G401 (cell line): Measurements from ENCODE around the gene FAT1. TPM values are rescaled to one million over a fixed set of nuclear protein-coding genes. Genes with fewer than 3 reads are reported as not detected.

Experiments
- DNase-seq: peaks from one replicate; pipeline ENCODE4 v3.0.0-alpha.2; 2015; ENCODE audit warnings: low spot score
- in situ Hi-C: cut with HindIII; loops from 2 replicates; pipeline ENCODE4 v1.10.0; 2016; ENCODE audit warnings: low sequenced_read_pairs, mixed read lengths
- total RNA-seq: library from RNA; depleted of rRNA; stranded (reverse); fragments of >200 nt; shearing (Covaris generic); gene quantifications from 2 replicates; pipeline ENCODE4 v1.2.3, GENCODE V29; 2014

FAT1 gene
- total RNA-seq, 1 experiment from 2014 or later: 49.5 TPM

DNA sequence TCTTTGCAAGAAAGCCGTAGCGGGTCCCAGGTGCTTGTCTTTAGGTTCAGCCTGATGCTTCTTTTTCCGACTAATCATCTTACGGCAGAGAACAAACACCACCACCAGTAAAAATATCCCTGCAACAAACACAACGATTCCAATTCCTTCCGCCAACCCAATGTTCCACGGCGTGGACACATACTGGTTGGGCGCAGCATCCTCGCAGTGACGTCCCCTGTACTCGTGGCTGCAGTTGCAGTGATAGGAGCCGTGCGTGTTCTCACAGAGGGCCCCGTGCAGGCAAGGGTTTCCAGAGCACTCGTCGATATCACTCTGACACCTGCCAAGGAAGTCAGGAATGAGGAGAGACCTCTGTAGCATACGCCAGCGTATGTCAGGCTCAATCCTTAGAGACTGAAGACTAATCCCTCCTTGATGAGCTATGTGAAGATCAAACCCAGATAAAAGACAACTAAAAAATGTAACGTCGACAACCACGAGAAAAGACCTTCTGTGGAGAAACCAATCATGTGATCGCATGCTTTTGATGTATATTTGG is 126.7 kb downstream of the FAT1 start:
- no peak for DNase-seq
- in situ Hi-C loops: no loop called here

DNA sequence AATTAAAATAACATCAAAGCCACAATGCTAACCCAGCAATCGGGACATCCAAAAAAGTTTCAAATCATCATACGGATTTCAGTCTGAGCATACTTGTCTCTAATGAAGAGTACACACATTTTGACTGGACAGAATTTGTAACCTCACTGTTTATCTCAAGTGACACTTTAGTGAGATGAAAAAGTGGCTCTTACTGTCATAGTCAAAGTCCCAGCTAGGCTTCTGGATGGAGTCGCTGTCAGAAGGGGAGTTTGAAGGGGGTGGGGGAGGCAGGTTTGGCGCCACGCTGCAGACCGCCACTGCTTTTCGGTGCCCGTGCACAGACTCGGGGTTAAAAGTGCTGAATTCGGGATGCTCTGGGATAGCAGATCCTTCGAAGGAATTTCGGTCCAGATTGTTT is 127.3 kb downstream of the FAT1 start:
- in situ Hi-C loops: no loop called here
- no peak for DNase-seq

DNA sequence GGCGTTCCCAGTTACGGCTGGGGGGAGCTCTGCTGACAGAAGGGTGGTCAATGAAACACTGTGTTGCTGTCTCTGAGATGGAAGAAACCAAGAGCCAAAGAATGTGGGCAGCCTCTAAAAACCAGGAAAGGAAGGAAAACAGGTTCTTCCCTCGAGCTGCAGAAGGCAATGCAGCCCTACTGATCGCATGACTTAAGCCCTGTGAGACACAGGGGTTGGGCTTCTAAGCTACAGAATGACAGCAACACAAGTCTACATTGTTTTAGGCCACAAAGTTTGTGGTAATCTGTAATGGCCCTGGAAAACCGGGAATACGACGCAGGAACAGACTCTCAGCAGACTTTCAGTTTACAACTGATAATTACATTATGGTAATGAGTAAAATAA is 130.1 kb downstream of the FAT1 start:
- DNase-seq: no peak
- in situ Hi-C loops: no loop called here

- no peak for DNase-seq
- in situ Hi-C loops: no loop called here
These were observed 130.6 kb downstream of the FAT1 start for GRCh38 chr4:186592966-186593586.

DNA sequence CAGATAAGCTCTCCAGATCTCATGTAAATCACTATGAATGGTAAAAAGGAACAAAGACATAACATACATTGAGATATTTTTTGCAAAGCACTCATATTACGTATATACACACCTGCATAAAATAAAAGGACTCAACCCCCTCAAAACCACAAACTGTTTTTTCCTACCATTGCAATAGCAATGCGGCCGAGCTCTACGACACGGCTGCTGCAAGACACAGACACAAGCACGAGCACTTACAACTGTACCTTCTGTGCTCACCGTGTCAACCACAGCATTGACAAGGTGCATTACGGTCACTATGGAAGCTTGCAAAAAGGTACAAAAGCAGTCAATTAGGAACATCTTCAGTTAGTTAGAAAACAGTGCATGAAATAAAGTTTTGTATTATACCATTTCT is 131.2 kb downstream of the FAT1 start:
- DNase-seq: no peak
- in situ Hi-C loops: no loop called here

- in situ Hi-C loops: no loop called here
- DNase-seq: no peak
These were observed 132.0 kb downstream of the FAT1 start for GRCh38 chr4:186591651-186592050.

DNA sequence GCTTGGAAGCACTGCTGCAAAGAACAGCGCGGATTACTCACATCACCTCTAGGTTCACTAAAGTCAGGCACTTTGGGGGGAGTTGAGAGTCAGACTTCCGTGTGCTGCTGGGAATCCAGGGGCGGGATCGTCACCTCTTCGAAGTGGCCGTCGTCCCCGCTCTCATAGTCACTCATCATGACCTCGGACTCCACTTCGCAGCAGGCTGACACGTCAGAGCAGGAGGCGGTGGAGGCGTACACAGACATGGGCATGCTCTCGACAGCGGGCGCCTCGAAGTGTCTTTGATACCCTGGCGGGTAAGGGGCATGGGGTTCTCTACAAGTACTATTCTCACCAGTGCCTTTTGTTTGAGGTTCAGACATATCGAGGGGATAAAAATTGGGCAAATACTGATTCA is 135.2 kb downstream of the FAT1 start:
- no peak for DNase-seq
- in situ Hi-C loops: no loop called here

DNA sequence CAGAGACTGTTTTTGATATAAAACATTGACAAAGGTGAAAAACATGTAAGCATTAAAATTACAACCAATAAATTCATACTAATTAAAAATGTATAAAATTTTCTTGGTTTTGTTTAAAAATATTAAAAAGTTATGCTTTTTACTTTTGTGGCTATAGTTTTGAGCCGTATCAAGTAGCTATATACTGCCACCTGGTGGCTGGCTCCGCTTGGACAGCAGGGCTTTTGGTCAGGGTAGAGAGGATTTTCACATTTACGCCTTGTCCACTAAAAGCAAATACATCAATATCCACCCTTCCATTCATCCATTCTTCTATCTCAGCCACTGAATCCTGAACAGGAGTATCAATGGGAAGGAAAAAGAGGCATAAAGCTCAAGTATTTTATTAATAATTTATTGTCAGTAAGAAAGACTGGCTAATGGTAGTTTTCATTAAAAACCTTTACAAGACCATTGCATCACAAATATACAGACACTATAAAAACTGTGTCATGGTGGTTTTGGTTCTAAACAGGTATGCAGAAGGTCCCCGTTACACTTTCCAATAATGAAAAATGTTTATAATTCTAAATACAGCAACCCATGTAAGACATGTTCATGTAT is 136.1 kb downstream of the FAT1 start:
- peak; percentile 65 for DNase-seq
- in situ Hi-C loops: no loop called here

DNA sequence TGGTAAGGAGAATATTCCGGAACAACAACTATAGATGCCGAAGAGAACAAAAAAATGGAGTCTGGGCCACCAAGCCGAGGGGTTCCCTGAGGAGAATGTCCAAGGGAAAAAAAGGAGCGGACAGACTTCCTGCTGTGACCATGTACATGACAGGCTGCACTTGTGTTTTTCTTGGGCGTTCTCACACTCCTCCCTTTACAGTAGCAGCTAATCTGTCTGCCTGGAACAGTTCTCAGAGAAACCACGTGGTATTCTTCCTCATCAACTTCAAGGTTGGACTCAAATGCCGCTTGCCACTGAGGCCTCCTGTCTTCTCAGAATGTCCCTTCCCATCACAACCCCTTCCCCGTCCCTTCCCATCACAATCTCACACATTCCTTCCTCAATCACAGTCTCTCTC is 137.5 kb downstream of the FAT1 start:
- no peak for DNase-seq
- in situ Hi-C loops: no loop called here

- in situ Hi-C loops: no loop called here
- DNase-seq: no peak
These were observed 138.7 kb downstream of the FAT1 start for GRCh38 chr4:186584912-186585311.

GRCh38 chr4:186581421-186581820 is 142.2 kb downstream of the FAT1 start:
- in situ Hi-C loops: no loop called here
- no peak for DNase-seq

- in situ Hi-C loops: no loop called here
These were observed 143.0 kb downstream of the FAT1 start for GRCh38 chr4:186580669-186581068.

DNA sequence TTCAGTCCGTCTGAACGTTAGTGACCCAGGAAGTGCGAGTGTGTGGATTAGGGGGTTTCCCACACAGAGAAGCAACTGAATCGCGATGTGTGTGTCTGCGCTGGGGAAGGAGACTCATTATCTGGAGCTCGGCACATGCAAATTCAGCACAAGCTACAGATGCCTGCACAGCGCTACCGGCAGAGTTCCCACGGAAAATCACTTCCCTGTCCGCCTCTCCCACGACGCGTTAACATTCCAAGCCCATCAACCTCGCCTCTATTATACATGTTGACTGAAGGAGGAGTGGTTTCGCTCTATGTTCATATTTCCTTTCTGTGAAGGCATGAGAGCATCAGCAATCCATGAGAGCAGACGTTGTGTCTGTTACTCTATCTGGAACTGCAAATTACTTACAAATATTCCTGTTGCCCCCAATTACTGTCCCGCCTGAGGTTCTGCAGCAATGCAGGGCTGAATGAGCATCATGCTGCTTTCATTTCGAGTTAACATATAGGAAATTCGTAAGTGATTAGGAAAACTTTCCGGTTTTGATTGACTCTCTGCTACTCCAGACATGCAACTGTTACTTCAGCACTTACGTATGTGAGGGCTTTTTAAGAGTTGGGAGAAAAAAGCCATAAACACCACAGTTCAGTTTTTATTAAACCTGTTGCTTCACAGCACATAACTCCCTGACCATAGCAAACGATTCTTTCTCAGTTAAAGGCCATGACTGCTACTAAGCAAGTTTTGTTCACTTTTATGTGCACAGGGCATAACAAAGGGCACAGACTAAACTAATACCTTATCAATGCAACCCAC is 153.3 kb downstream of the FAT1 start:
- in situ Hi-C loops: no loop called here

More at GRCh38 chr4:186580669-186581068, 143.0 kb downstream of the FAT1 start:
- no peak for DNase-seq

GRCh38 chr4:186569533-186570192 is 154.0 kb downstream of the FAT1 start:
- DNase-seq: no peak
- in situ Hi-C loops: no loop called here

More for the DNA sequence above, 153.3 kb downstream of the FAT1 start:
- DNase-seq: no peak

DNA sequence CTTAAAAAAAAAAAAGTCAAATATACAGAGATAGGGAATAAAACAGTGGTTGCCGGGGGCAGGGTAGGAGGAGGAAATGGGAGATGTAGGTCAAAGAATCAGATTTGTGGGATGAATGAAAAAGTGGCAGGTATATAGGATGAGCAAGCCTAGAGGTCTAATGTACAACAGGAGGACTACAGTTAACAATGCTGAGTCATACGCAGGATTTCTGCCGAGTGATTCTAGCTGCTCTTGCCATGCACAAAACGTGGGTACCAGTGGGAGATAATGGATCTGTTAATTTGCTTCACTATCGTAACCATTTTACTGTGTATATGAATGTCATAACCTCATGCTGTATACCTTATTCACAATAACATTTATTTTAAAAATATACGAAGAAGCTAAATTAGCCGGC is 157.6 kb downstream of the FAT1 start:
- in situ Hi-C loops: no loop called here
- no peak for DNase-seq

DNA sequence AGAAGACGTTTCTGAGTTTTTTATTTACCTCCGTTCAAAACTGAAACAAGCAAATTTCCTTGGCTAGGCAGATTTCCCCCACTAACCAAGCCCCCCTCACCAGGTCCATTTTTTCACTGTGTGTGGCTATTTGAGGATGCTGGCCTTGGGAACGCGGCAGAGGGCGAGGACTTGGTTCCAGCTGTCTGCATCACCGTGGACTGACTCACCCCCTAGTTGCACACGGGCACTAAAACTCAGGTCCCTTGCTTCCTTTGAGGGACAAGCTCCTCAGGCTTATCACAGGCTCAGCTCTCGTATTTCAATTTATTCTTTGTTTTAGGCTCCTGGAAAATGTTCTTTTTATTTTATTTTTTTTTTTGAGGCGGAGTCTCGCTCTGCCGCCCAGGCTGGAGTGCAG is 159.9 kb downstream of the FAT1 start:
- DNase-seq: no peak
- in situ Hi-C loops: no loop called here

GRCh38 chr4:186561748-186562147 is 161.9 kb downstream of the FAT1 start:
- no peak for DNase-seq
- in situ Hi-C loops: no loop called here

GRCh38 chr4:186560647-186561046 is 163.0 kb downstream of the FAT1 start:
- in situ Hi-C loops: no loop called here
- no peak for DNase-seq

GRCh38 chr4:186557486-186557885 is 166.2 kb downstream of the FAT1 start:
- no peak for DNase-seq
- in situ Hi-C loops: no loop called here

DNA sequence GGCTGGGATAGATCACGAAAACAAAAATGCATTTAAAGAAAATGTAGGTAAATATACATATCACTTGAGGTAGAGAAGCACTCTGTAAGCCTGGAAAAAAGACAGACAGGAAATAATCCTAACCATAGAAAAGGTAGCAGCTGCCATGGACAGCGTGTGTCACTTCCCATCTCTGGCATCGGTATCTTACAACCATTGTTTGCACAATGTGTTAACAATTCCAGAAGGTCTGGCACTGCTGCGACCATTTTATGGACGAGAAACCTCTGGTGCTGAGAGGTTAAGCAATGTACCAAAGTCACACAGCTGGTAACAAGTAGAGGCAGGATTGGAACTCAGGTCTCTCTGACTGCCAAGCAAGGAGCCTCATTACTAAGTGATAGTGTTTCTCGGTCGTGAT is 166.6 kb downstream of the FAT1 start:
- DNase-seq: no peak
- in situ Hi-C loops: no loop called here
